ENCODE results near the gene SCAMP2.

SCAMP2 gene

DNA sequence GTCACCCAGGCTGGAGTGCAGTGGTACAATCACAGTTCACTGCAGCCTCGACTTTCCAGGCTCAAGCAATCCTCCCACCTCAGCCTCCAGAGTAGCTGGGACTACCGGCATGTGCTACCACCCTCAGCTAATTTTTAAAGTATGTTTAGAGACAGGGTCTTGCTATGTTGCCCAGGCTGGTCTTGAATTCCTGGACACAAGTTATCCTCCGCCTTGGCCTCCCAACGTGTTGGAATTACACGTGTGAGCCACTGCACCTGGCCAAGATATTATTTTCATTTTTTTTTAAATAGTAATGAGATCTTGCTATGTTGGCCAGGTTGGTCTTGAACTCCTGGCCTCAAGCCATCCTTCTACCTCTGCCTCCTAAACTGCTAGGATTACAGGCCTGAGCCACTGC is 12.3 kb upstream of the SCAMP2 start:
- Mint-ChIP-seq H3K27me3 (peaks cover 4% of the 10 kb centered on the region), H3K4me1 (peaks cover 38% of the 10 kb centered on the region), H3K4me3 (no peak overlapping the region), H3K27ac (no peak overlapping the region), H3K36me3 (peaks cover under 1% of the 10 kb centered on the region), H3K9me3 (peaks cover 5% of the 10 kb centered on the region)
- DNase-seq: no peak
- CTCF ChIA-PET: interaction anchor here (0.8 kb wide), 1 partner anchor 116 kb away, joined by 3 read pairs; no protein-coding TSS in a partner anchor

DNA sequence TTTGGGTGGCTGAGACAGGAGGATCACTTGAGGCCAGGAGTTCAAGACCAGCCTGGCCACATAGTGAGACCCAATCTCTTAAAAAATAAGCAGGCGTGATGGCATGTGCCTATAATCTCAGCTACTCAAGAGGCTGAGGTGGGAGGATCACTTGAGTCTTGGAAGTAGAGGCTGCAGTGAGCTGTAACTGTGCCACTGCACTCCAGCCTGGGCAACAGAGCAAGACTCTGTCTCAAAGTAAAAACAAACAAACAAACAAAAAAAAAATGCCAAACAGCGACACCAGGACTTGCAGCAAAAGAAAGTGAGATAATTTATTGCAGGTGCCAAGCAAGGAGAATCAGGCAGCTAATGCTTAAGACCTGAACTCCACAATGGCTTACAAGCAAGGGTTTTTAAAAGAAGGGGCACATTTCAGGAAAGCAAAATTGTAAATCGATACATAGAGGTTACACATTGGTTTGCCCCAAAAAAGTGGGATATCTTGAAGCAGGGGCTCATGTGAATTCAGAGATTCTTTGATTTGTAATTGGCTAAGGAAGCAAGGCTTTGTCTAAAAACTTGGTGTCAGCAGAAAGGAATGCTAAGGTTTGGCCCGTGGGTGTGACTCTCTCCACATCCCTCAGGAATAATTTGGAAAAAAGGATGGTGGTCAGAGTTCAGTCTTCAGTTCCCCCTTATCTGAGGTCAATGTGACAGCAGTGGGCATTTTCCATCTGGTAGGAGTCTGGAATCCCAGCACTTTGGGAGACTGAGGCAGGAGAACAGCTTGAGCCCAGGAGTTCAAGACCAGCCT is 11.5 kb upstream of the SCAMP2 start:
- CTCF ChIA-PET: interaction anchor here (0.7 to 2.2 kb wide), 3 partner anchors 11 to 115 kb away, joined by 3 to 10 read pairs (median 3); partner anchors contain the start of gene SCAMP2
- Mint-ChIP-seq H3K27ac (no peak overlapping the region), H3K4me3 (no peak overlapping the region)

DNA sequence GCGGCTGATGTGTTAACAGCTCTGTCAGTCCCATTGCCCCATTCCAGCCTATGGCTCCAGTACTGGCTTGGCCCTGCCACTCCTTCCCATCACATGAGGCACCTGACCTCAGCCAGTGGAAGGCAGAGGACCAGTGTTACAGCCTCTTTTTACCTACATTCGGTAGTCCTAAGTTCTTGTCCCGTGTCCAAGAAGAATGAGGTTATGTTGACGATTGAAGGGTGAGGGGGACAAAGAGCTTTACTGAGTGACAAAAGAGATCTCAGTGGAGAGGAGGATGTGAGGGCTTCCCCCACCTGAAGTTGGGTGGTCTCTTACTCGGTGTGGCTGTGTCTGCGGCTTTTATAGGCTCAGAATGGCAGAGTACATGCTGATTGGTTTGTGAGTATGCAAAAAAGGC is 9.4 kb upstream of the SCAMP2 start:
- CTCF ChIA-PET: interaction anchor here (1.0 to 2.2 kb wide), 4 partner anchors 9 to 40 kb away, joined by 3 to 10 read pairs (median 3); partner anchors contain the start of gene ULK3
- peaks cover 20% of the 10 kb centered on the region for H3K4me1 Mint-ChIP-seq
- no peaks in the 10 kb centered on the region for H3K36me3 Mint-ChIP-seq
- DNase-seq: no peak
- H3K4me3 Mint-ChIP-seq: no peak overlapping the region
- H3K9me3 Mint-ChIP-seq: peaks cover 5% of the 10 kb centered on the region
- peaks cover 4% of the 10 kb centered on the region for H3K27me3 Mint-ChIP-seq
- H3K27ac Mint-ChIP-seq: no peak overlapping the region

More for the DNA sequence above, 11.5 kb upstream of the SCAMP2 start:
- H3K27me3 Mint-ChIP-seq: peaks cover 4% of the 10 kb centered on the region
- H3K36me3 Mint-ChIP-seq: no peaks in the 10 kb centered on the region
- no peak for DNase-seq
- peaks cover 5% of the 10 kb centered on the region for H3K9me3 Mint-ChIP-seq
- H3K4me1 Mint-ChIP-seq: peaks cover 32% of the 10 kb centered on the region

DNA sequence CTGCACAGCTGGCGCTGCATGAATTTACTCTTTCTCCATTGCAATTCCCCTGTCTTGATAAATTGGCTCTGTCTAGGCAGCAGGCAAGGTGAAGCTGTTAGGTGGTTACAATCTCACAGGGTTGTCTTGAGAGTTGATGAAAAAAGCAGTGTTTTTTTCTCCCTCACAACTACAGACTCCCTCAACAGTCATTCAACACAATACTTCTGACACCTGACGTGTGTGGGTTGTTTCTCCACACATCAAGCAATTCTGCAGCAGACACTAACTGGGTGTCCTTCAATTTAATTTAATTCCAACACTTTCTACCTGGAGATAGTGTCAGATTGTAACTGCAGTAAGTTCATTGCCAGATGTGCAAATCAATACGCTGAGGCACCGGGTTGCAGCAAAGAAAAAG is 5.1 kb upstream of the SCAMP2 start:
- H3K27ac Mint-ChIP-seq: no peak overlapping the region
- no peak overlapping the region for H3K4me3 Mint-ChIP-seq
- H3K36me3 Mint-ChIP-seq: no peaks in the 10 kb centered on the region
- H3K27me3 Mint-ChIP-seq: peaks cover 15% of the 10 kb centered on the region
- peaks cover 11% of the 10 kb centered on the region for H3K4me1 Mint-ChIP-seq
- CTCF ChIA-PET: no interaction called here
- peaks cover 5% of the 10 kb centered on the region for H3K9me3 Mint-ChIP-seq
- no peak for DNase-seq

DNA sequence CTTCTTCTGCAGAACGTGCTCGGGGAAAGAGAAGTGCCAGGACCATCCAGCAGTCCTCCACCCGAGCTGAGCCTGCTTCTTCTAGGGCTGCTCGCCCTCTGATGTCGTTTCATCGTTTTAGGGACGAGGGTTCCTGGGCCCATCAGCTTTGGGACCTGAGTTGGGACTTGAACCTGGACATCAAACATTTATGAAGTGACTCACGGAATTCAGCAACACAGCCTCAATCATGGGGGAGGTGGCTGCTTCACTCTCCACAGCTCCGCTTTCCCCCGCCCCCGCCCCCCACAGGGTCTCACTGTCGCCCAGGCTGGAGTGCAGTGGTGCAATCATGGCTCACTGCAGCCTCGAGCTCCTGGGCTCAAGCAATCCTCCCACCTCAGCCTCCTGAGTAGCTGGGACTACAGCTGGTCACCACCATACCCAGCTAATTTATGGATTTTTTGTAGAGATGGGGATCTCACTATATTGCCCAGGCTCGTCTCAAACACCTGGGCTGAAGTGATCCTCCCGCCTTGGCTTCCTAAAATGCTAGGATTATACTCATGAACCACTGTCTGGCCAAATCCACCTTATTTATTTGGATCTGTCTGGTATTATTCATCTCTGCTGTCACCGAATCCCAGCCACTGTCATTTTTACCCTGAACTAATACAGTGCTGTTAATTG is 725 bp upstream of the SCAMP2 start:
- Mint-ChIP-seq H3K27ac (peak overlapping the region; percentile 94), H3K9me3 (no peaks in the 10 kb centered on the region), H3K4me1 (peaks cover 47% of the 10 kb centered on the region), H3K4me3 (peak overlapping the region; percentile 91), H3K27me3 (peaks cover 10% of the 10 kb centered on the region), H3K36me3 (peaks cover 25% of the 10 kb centered on the region)
- CTCF ChIA-PET: interaction anchor here (0.7 to 1.2 kb wide), 5 partner anchors 9 to 36 kb away, joined by 3 to 5 read pairs (median 3); no protein-coding TSS in a partner anchor
- DNase-seq: peak; percentile 42

DNA sequence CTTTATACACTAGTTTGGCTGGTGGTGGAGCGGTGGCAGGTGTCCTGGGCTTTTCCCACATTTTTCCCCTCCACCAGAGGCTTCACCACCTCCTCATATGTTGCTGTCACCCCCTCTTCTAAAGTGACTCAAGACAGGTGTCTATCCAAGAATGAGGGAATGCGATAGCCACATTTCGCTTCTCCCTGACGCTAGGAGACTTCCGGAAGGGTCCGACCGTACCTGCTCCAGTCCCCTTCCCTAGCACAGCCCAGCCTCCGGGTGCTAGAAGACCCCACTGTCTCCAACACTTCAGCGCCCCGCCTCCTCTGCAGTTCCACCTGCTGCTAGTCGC is 496 bp downstream of the SCAMP2 start:
- H3K27ac Mint-ChIP-seq: peak overlapping the region; percentile 87
- H3K9me3 Mint-ChIP-seq: peaks cover 6% of the 10 kb centered on the region
- peaks cover 59% of the 10 kb centered on the region for H3K4me1 Mint-ChIP-seq
- peaks cover 10% of the 10 kb centered on the region for H3K27me3 Mint-ChIP-seq
- peaks cover 34% of the 10 kb centered on the region for H3K36me3 Mint-ChIP-seq
- no peak for DNase-seq
- CTCF ChIA-PET: no interaction called here
- peak overlapping the region; percentile 91 for H3K4me3 Mint-ChIP-seq

DNA sequence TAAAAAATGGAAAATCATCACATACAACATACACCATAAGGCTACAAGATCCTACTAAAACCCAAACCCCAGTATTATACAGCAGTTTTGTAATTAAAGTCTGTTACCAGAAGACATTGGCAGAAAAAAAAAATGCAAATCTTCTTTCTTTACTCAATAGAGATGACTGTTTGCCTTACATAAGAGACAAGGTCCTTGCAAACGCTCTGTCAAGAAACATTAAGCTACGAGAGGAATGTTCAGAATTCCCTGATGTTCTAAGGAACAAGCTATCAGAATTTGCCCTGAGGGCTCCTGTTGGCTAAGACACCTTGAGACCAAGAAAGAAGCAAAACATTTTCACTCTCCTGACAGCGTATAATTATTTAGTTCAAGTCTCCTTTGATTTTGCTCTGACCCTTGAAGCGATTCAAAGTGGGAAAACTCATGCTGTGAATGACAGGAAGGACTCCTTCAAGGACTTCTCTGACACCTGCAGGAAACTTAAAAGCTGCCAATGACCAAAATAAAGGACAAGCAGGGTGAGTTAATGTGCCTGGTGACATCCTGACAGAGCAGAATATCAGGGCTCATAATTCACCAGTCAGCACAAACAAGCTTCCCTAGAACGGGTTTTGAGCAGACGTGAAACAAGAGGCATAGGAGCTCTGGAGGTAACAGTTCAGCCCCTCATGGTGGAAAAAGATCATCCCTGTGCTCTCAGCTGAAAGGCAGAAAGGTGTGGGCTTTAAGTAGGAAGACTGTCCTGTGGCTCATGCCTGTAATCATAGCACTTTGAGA is 2.5 kb downstream of the SCAMP2 start:
- no peak for DNase-seq
- H3K4me1 Mint-ChIP-seq: peaks cover 77% of the 10 kb centered on the region
- peak overlapping the region; percentile 93 for H3K27ac Mint-ChIP-seq
- H3K36me3 Mint-ChIP-seq: peaks cover 47% of the 10 kb centered on the region
- H3K27me3 Mint-ChIP-seq: no peaks in the 10 kb centered on the region
- H3K9me3 Mint-ChIP-seq: peaks cover 6% of the 10 kb centered on the region
- H3K4me3 Mint-ChIP-seq: peak overlapping the region; percentile 91
- CTCF ChIA-PET: interaction anchor here (0.6 to 2.9 kb wide), 10 partner anchors 12 to 88 kb away, joined by 3 to 29 read pairs (median 5); no protein-coding TSS in a partner anchor

DNA sequence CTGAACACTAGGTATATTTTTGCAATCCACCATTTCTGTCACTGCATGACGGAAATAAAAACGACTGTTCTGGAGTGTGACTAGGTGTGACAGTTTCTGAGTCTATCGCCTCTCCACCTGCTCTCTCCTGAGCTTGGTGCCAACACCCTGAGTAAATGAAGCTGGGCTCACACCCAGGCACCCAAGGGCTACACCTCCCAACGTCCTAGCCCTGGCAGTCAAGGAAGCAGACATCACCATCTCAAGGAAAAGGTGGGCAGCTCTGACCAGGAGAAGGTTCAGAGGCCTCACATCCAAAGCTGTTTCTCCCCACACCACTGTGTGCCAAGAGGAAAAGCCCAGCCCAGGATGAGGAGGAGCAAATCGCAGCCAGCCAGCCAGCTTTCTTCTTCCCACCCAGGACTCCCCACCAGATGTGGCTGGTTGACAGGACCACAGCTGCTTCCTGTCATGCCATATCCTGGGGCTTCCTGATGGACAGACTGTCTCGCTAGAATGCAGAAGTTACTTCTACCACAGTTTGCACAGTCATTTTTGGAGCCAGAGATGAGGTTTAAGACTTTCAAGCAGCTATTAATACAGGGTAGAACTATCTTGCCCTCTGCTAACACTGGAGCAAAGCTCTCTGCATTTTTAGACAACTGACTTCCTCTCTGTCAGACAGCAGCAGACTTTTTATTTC is 3.3 kb downstream of the SCAMP2 start:
- Mint-ChIP-seq H3K4me1 (peaks cover 83% of the 10 kb centered on the region), H3K9me3 (peaks cover 6% of the 10 kb centered on the region), H3K36me3 (peaks cover 51% of the 10 kb centered on the region), H3K27me3 (no peaks in the 10 kb centered on the region), H3K4me3 (peak overlapping the region; percentile 91), H3K27ac (peak overlapping the region; percentile 93)
- CTCF ChIA-PET: interaction anchor here (1.0 to 2.9 kb wide), 10 partner anchors 11 to 87 kb away, joined by 3 to 29 read pairs (median 4); no protein-coding TSS in a partner anchor
- DNase-seq: peak; percentile 66

DNA sequence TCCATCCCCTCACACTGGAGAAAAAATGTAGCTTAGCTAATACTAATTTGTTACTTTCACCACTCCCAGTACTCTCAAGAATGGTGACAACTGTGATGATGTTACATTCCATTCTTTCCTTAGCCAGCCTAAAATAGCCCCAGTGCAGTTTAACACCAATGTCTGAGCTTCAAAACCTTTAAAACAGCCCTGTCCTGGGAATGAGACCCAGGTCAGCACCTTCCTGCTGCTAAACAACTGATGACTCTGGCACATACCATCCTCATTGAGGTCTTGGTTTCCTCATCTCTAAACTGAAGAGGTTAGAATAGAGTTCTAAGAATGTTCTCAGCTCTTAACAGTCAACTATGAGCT is 3.8 kb downstream of the SCAMP2 start:
- CTCF ChIA-PET: interaction anchor here (0.7 to 2.9 kb wide), 9 partner anchors 11 to 86 kb away, joined by 3 to 29 read pairs (median 4); no protein-coding TSS in a partner anchor
- peaks cover 53% of the 10 kb centered on the region for H3K36me3 Mint-ChIP-seq
- H3K27ac Mint-ChIP-seq: peak overlapping the region; percentile 93
- peak overlapping the region; percentile 91 for H3K4me3 Mint-ChIP-seq
- DNase-seq: no peak
- H3K27me3 Mint-ChIP-seq: no peaks in the 10 kb centered on the region
- H3K9me3 Mint-ChIP-seq: peaks cover 6% of the 10 kb centered on the region
- peaks cover 87% of the 10 kb centered on the region for H3K4me1 Mint-ChIP-seq

DNA sequence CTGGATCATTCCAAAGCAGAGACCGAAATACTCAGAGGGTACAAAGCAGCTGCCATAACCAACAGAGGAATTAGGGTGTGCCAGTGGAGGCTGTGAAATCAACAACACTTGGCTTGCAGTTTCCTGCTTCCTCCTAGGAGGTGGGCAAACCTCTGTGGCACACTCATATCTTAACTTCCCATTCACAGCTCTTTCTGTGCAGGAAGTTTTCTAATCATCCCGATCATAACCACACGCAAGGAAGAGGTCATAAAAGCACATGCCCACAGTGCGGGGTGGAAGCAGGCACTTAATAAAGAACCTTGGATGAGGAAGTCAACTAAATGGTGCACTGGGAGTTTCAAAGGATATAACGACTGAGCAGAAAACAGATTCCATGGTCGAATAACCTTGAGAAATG is 5.1 kb downstream of the SCAMP2 start:
- DNase-seq: no peak
- Mint-ChIP-seq H3K27ac (peak overlapping the region; percentile 89), H3K36me3 (peaks cover 59% of the 10 kb centered on the region), H3K4me1 (peaks cover 85% of the 10 kb centered on the region), H3K4me3 (peak overlapping the region; percentile 23), H3K27me3 (no peaks in the 10 kb centered on the region), H3K9me3 (peaks cover 6% of the 10 kb centered on the region)
- CTCF ChIA-PET: no interaction called here

DNA sequence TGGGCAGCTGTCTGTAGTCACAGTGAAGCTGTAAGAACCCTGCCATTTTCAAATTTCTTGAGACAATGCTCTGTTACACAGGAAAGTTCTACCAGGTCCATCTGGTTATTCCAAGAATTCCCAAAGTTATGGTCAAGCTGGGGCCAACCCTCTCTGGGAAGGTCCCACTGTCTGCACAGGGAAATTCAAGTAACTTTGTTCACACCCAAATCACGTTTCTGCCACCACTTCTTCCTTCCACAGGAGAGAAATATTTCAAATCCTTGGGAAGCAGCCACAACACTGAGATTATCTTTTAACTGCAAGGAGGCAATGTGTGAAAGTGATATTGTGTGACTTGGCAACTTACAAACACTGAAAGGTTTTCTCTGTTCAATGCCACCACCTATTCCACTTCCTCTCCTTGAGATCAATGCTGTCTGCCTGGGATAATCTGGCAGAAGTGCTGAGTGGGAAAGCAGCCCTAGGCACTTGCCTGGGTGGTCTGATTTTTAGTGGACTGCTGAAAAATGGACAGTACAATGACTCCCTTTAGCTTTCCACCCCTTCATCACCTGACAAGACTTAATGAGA is 5.6 kb downstream of the SCAMP2 start:
- Mint-ChIP-seq H3K4me3 (peak overlapping the region; percentile 23), H3K36me3 (peaks cover 55% of the 10 kb centered on the region), H3K4me1 (peaks cover 81% of the 10 kb centered on the region)

DNA sequence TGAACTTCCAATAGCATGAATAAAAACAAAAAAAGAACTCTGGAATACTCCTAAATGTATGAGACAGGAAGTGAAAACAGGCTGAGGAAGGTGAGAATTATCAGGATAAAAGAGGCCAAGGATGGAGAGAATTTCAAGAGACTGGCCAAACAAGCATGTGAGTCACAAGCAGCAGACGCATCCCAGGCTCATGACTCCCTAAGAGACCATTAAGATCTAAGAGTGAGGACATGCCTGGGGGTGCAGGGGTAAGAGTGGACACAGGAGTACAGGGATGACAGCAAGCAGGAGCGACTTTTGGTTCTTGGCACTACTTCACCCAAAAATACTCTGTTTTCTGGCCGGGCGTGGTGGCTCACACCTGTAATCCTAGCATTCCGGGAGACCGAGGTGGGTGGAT is 7.1 kb downstream of the SCAMP2 start:
- Mint-ChIP-seq H3K27me3 (no peaks in the 10 kb centered on the region), H3K27ac (no peak overlapping the region), H3K4me1 (peaks cover 73% of the 10 kb centered on the region), H3K9me3 (peaks cover 6% of the 10 kb centered on the region), H3K4me3 (no peak overlapping the region), H3K36me3 (peaks cover 51% of the 10 kb centered on the region)
- no peak for DNase-seq
- CTCF ChIA-PET: interaction anchor here (1.1 kb wide), 1 partner anchor 35 kb away, joined by 4 read pairs; no protein-coding TSS in a partner anchor

More for the DNA sequence above, 5.6 kb downstream of the SCAMP2 start:
- H3K27ac Mint-ChIP-seq: peak overlapping the region; percentile 89
- peaks cover 6% of the 10 kb centered on the region for H3K9me3 Mint-ChIP-seq
- CTCF ChIA-PET: no interaction called here
- no peak for DNase-seq
- H3K27me3 Mint-ChIP-seq: no peaks in the 10 kb centered on the region

DNA sequence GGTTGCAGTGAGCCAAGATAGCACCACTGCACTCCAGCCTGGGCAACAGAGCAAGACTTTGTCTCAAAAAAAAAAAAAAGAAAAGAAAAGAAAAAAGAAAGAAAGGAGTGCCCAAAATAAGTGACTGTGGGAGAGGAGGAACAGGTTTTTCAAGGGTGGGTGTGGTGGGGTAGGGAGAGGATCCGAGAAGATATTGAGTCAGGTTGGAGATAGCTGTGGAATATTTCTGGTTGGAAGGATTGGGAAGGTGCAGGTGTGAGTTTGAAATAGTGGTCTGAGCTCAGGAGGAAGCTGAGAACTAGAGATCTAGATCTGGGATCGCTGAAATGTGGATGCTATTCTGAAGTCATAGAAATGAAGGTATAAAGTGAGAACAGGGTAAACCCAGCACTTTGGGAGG is 7.8 kb downstream of the SCAMP2 start:
- peaks cover 6% of the 10 kb centered on the region for H3K9me3 Mint-ChIP-seq
- H3K4me3 Mint-ChIP-seq: no peak overlapping the region
- DNase-seq: no peak
- peak overlapping the region; percentile 76 for H3K27ac Mint-ChIP-seq
- no peaks in the 10 kb centered on the region for H3K27me3 Mint-ChIP-seq
- H3K4me1 Mint-ChIP-seq: peaks cover 66% of the 10 kb centered on the region
- H3K36me3 Mint-ChIP-seq: peaks cover 45% of the 10 kb centered on the region
- CTCF ChIA-PET: interaction anchor here (1.1 kb wide), 1 partner anchor 36 kb away, joined by 4 read pairs; no protein-coding TSS in a partner anchor

Data from activated naive CD4-positive, alpha-beta T cell treated with anti-CD3 and anti-CD28 coated beads, Interleukin-2, amount 10 ng/mL, durations not matched to agents 7 days and 5 days (primary cell).